RWPE2 (cell line): ENCODE measurements around the gene DMRTA2.

Source experiments
- ATAC-seq: fragments of 200-7000 bp; cut with Tn5 transposase; 3 replicates; pipeline ENCODE4 v1.9.1; 2021; ENCODE audit warnings: low read depth
- DNase-seq: peaks from one replicate; pipeline ENCODE4 v3.0.0-alpha.2; 2020; ENCODE audit warnings: low spot score
- H3K27ac ChIP-seq: fragments of 450-650 bp; 2 replicates; pipeline ENCODE4 v1.5.1; 2017; ENCODE audit warnings: mild to moderate bottlenecking; ENCODE audit not compliant: poor library complexity, severe bottlenecking
- H3K27me3 ChIP-seq: fragments of 250-450 bp; sonication (Bioruptor Pico); 2 replicates; pipeline ENCODE4 v1.5.1; 2021; ENCODE audit warnings: mild to moderate bottlenecking, moderate library complexity; ENCODE audit not compliant: insufficient read depth, poor library complexity, severe bottlenecking
- H3K36me3 ChIP-seq: fragments of 250-450 bp; sonication (Bioruptor Pico); 2 replicates; pipeline ENCODE4 v1.5.1; 2020; ENCODE audit warnings: low read depth, mild to moderate bottlenecking, moderate library complexity
- H3K4me1 ChIP-seq: fragments of 250-450 bp; sonication (Bioruptor Pico); 2 replicates; pipeline ENCODE4 v1.5.1; 2021; ENCODE audit warnings: mild to moderate bottlenecking, moderate library complexity; ENCODE audit not compliant: insufficient read depth, poor library complexity, severe bottlenecking
- H3K4me3 ChIP-seq: fragments of 250-450 bp; sonication (Bioruptor Pico); 2 replicates; pipeline ENCODE4 v1.5.1; 2021; ENCODE audit warnings: mild to moderate bottlenecking, moderate library complexity; ENCODE audit not compliant: severe bottlenecking
- H3K9me3 ChIP-seq: fragments of 250-450 bp; sonication (Bioruptor Pico); 2 replicates; pipeline ENCODE4 v1.5.1; 2021; ENCODE audit warnings: mild to moderate bottlenecking, moderate library complexity; ENCODE audit not compliant: severe bottlenecking
- CTCF ChIP-seq: fragments of 450-650 bp; IDR thresholded peaks from one replicate; pipeline ENCODE4 v1.5.1; 2017; ENCODE audit warnings: mild to moderate bottlenecking, moderate library complexity; ENCODE audit not compliant: poor library complexity, severe bottlenecking

The DMRTA2 gene

GRCh38 chr1:50373532-50373931 lies 49.7 kb downstream of the DMRTA2 start:
- DNase-seq (no peak), ATAC-seq (no peak)
- no peaks in the 10 kb centered on the region for H3K9me3 ChIP-seq
- no peak overlapping the region for H3K27ac ChIP-seq
- no peaks in the 10 kb centered on the region for H3K36me3 ChIP-seq
- H3K27me3 ChIP-seq: no peaks in the 10 kb centered on the region
- no peaks in the 10 kb centered on the region for H3K4me1 ChIP-seq
- H3K4me3 ChIP-seq: no peak overlapping the region
- TF ChIP-seq CTCF: no peak

GRCh38 chr1:50371749-50372148 lies 51.5 kb downstream of the DMRTA2 start:
- no peak for DNase-seq
- peaks cover 16% of the 10 kb centered on the region for H3K27me3 ChIP-seq
- H3K9me3 ChIP-seq: no peaks in the 10 kb centered on the region
- no peaks in the 10 kb centered on the region for H3K4me1 ChIP-seq
- no peak; the same call in 2 of the 3 replicates for ATAC-seq
- no peak overlapping the region for H3K27ac ChIP-seq
- H3K36me3 ChIP-seq: no peaks in the 10 kb centered on the region
- TF ChIP-seq CTCF: no peak
- no peak overlapping the region for H3K4me3 ChIP-seq

- no peaks in the 10 kb centered on the region for H3K4me1 ChIP-seq
- ATAC-seq (no peak), DNase-seq (no peak)
- TF ChIP-seq CTCF: peak; percentile 12
- H3K9me3 ChIP-seq: no peaks in the 10 kb centered on the region
- no peaks in the 10 kb centered on the region for H3K36me3 ChIP-seq
- no peak overlapping the region for H3K4me3 ChIP-seq
- peaks cover 25% of the 10 kb centered on the region for H3K27me3 ChIP-seq
- H3K27ac ChIP-seq: no peak overlapping the region
Observed at GRCh38 chr1:50369830-50370229, 53.4 kb downstream of the DMRTA2 start.

- H3K4me1 ChIP-seq: no peaks in the 10 kb centered on the region
- TF ChIP-seq CTCF: no peak
- no peak overlapping the region for H3K4me3 ChIP-seq
- no peaks in the 10 kb centered on the region for H3K9me3 ChIP-seq
- ATAC-seq: no peak
- peaks cover 25% of the 10 kb centered on the region for H3K27me3 ChIP-seq
- no peak for DNase-seq
- no peak overlapping the region for H3K27ac ChIP-seq
- H3K36me3 ChIP-seq: no peaks in the 10 kb centered on the region
Observed at GRCh38 chr1:50369008-50369634, 54.1 kb downstream of the DMRTA2 start.

- H3K4me1 ChIP-seq: no peaks in the 10 kb centered on the region
- ATAC-seq (peak; percentile 79), DNase-seq (no peak)
- H3K9me3 ChIP-seq: no peaks in the 10 kb centered on the region
- H3K27me3 ChIP-seq: peaks cover 25% of the 10 kb centered on the region
- no peaks in the 10 kb centered on the region for H3K36me3 ChIP-seq
- no peak overlapping the region for H3K27ac ChIP-seq
- H3K4me3 ChIP-seq: no peak overlapping the region
- peak; percentile 89 for TF ChIP-seq CTCF
Observed at GRCh38 chr1:50368179-50369007, 54.9 kb downstream of the DMRTA2 start.
